Smooth muscle cell (in vitro differentiated cells): ENCODE measurements around the gene GAS7. TPM values are rescaled to one million over a fixed set of nuclear protein-coding genes. Genes with fewer than 3 reads are reported as not detected.

ENCODE experiments used
- DNase-seq: peaks from one replicate; lab custom pipeline; 2025; ENCODE audit not compliant: unreplicated experiment; lab: John Stamatoyannopoulos, UW
- H2AFZ ChIP-seq: fragments of 200-600 bp; sonication (generic); 2 replicates; pipeline ENCODE4 v1.6.0; 2016; ENCODE audit warnings: antibody characterized with exemption, low read depth, mild to moderate bottlenecking
- H3F3A ChIP-seq: fragments of 200-600 bp; sonication (generic); 2 replicates; pipeline ENCODE4 v1.6.0; 2017; ENCODE audit warnings: antibody characterized with exemption, low read depth
- H3K27ac ChIP-seq: fragments of 200-600 bp; sonication (generic); 2 replicates; pipeline ENCODE4 v1.5.1; 2016; ENCODE audit warnings: low read depth, mild to moderate bottlenecking
- H3K27me3 ChIP-seq: fragments of 200-600 bp; sonication (generic); 2 replicates; pipeline ENCODE4 v1.6.1; 2016; ENCODE audit warnings: low read depth, mild to moderate bottlenecking
- H3K36me3 ChIP-seq: fragments of 200-600 bp; sonication (generic); 2 replicates; pipeline ENCODE4 v1.5.1; 2016; ENCODE audit warnings: low read depth
- H3K4me1 ChIP-seq: fragments of 200-600 bp; sonication (generic); 2 replicates; pipeline ENCODE4 v1.5.1; 2016; ENCODE audit warnings: low read depth
- H3K4me2 ChIP-seq: fragments of 200-600 bp; sonication (generic); 2 replicates; pipeline ENCODE4 v1.6.0; 2016; ENCODE audit warnings: mild to moderate bottlenecking
- H3K4me3 ChIP-seq: fragments of 200-600 bp; sonication (generic); 2 replicates; pipeline ENCODE4 v1.5.1; 2016; ENCODE audit warnings: mild to moderate bottlenecking
- H3K79me2 ChIP-seq: fragments of 200-600 bp; sonication (generic); 2 replicates; pipeline ENCODE4 v1.6.0; 2016; ENCODE audit warnings: low read depth, mild to moderate bottlenecking
- H3K9ac ChIP-seq: fragments of 200-600 bp; sonication (generic); 2 replicates; pipeline ENCODE4 v1.6.0; 2016; ENCODE audit warnings: low read depth
- H3K9me3 ChIP-seq: fragments of 200-600 bp; sonication (generic); replicated peaks from 2 replicates; pipeline ENCODE4 v1.5.1; 2016; ENCODE audit warnings: low read depth
- H4K20me1 ChIP-seq: fragments of 200-600 bp; sonication (generic); 2 replicates; pipeline ENCODE4 v1.6.0; 2016; ENCODE audit warnings: low read depth
- CTCF ChIP-seq: fragments of 200-600 bp; sonication (generic); IDR thresholded peaks from 2 replicates; pipeline ENCODE4 v1.5.1; 2017; ENCODE audit warnings: borderline replicate concordance, mild to moderate bottlenecking, antibody characterized with exemption; ENCODE audit not compliant: insufficient read depth, poor library complexity, severe bottlenecking
- WGBS: methylation state at CpG from one replicate; pipeline ENCODE4 v1.1.7; 2016; ENCODE audit warnings: low lambda C conversion rate; 5-methylcytosine and 5-hydroxymethylcytosine counted together
- polyA plus RNA-seq: library from polyadenylated mRNA; unstranded; fragments of >200 nt; fragmentation: Nextera tagmentation; extraction: Ambion mirVana; gene quantifications from 2 replicates; pipeline ENCODE4 v1.2.1, GENCODE V29; 2016
- total RNA-seq: library from RNA; depleted of rRNA; stranded (reverse); fragments of >200 nt; gene quantifications from 2 replicates; pipeline ENCODE4 v1.2.3, GENCODE V29; 2014

GAS7 gene
- total and polyA plus RNA-seq, 2 experiments from 2014 or later = 86.8 to 103 TPM

- peaks cover 14% of the 10 kb centered on the region for H3K4me1 ChIP-seq
- 92% methylated on average over 12 of the region's 12 CpGs for WGBS
- no peak for TF ChIP-seq CTCF
- H3K79me2 ChIP-seq = no peaks in the 10 kb centered on the region
- H3K9me3 ChIP-seq = no peaks in the 10 kb centered on the region
- no peaks in the 10 kb centered on the region for H3K27me3 ChIP-seq
- H3K4me2 ChIP-seq = no peak overlapping the region
- peaks cover 17% of the 10 kb centered on the region for H3F3A ChIP-seq
- H3K36me3 ChIP-seq = no peaks in the 10 kb centered on the region
- H2AFZ ChIP-seq = no peak overlapping the region
- DNase-seq = no peak
- H3K9ac ChIP-seq = no peak overlapping the region
- peaks cover 13% of the 10 kb centered on the region for H4K20me1 ChIP-seq
- H3K27ac ChIP-seq = peak overlapping the region; percentile 73
- H3K4me3 ChIP-seq = no peak overlapping the region
Measured at GRCh38 chr17:9931144-9931741, 267.2 kb downstream of the GAS7 start.

- Histone ChIP-seq H3K27ac (peak overlapping the region; percentile 73), H3K9ac (peak overlapping the region; percentile 62), H3K4me3 (no peak overlapping the region), H3F3A (peaks cover 15% of the 10 kb centered on the region), H3K4me2 (peak overlapping the region; percentile 25), H4K20me1 (peaks cover 3% of the 10 kb centered on the region), H3K9me3 (no peaks in the 10 kb centered on the region), H3K4me1 (peaks cover 14% of the 10 kb centered on the region), H2AFZ (no peak overlapping the region), H3K27me3 (no peaks in the 10 kb centered on the region), H3K79me2 (no peaks in the 10 kb centered on the region), H3K36me3 (no peaks in the 10 kb centered on the region)
- WGBS = 68% methylated on average over 8 of the region's 8 CpGs
- no peak for DNase-seq
- no peak for TF ChIP-seq CTCF
Measured at GRCh38 chr17:9929871-9930270, 268.5 kb downstream of the GAS7 start.

- H3K4me2 ChIP-seq = peak overlapping the region; percentile 25
- H3K9me3 ChIP-seq = no peaks in the 10 kb centered on the region
- H3K27ac ChIP-seq = peak overlapping the region; percentile 73
- no peaks in the 10 kb centered on the region for H3K36me3 ChIP-seq
- H3K9ac ChIP-seq = no peak overlapping the region
- peak; percentile 64 for TF ChIP-seq CTCF
- DNase-seq = no peak
- peaks cover 14% of the 10 kb centered on the region for H3K4me1 ChIP-seq
- H3K27me3 ChIP-seq = no peaks in the 10 kb centered on the region
- 36% methylated on average over 13 of the region's 13 CpGs for WGBS
- no peak overlapping the region for H3K4me3 ChIP-seq
- H4K20me1 ChIP-seq = peaks cover 3% of the 10 kb centered on the region
- no peaks in the 10 kb centered on the region for H3K79me2 ChIP-seq
- H3F3A ChIP-seq = peaks cover 15% of the 10 kb centered on the region
- no peak overlapping the region for H2AFZ ChIP-seq
Measured at GRCh38 chr17:9928601-9929333, 269.6 kb downstream of the GAS7 start.
